D721Med (cell line): ENCODE measurements around the gene MTUS2.
"Not testable (repeated sequence)": the region's sequence is repeated elsewhere in the genome, so short reads cannot be mapped to it uniquely, and the experiment has no call there.

Source experiments
- DNase-seq: peaks from one replicate; pipeline ENCODE4 v3.0.0; 2011; ENCODE audit warnings: low spot score; ENCODE audit not compliant: insufficient read length
- FAIRE-seq: peaks from 2 replicates; lab custom pipeline; 2011; peaks lifted over from hg19 to GRCh38; lab: Jason Lieb, UNC
- CTCF ChIP-seq: IDR thresholded peaks from 2 replicates; pipeline ENCODE4 v1.5.1; 2012; ENCODE audit warnings: mild to moderate bottlenecking, control low read depth; ENCODE audit not compliant: insufficient read depth; ENCODE audit errors: missing control alignments

The MTUS2 gene

GRCh38 chr13:29185926-29186325 is 365.8 kb downstream of the MTUS2 start:
- TF ChIP-seq CTCF: no peak
- DNase-seq (no peak), FAIRE-seq (no peak)

GRCh38 chr13:29187584-29187983 is 367.4 kb downstream of the MTUS2 start:
- no peak for TF ChIP-seq CTCF
- FAIRE-seq (no peak), DNase-seq (no peak)

- no peak for TF ChIP-seq CTCF
- FAIRE-seq (no peak), DNase-seq (no peak)
These were observed 370.2 kb downstream of the MTUS2 start for GRCh38 chr13:29190298-29190697.

- no peak for TF ChIP-seq CTCF
- no peak for FAIRE-seq
- no peak for DNase-seq
These were observed 372.9 kb downstream of the MTUS2 start for GRCh38 chr13:29193083-29193482.

- DNase-seq (no peak), FAIRE-seq (no peak)
- TF ChIP-seq CTCF: no peak
These were observed 375.3 kb downstream of the MTUS2 start for GRCh38 chr13:29195456-29195855.

- no peak for DNase-seq
- no peak for FAIRE-seq
- no peak for TF ChIP-seq CTCF
These were observed 376.4 kb downstream of the MTUS2 start for GRCh38 chr13:29196409-29197074.

GRCh38 chr13:29202753-29203152 is 382.6 kb downstream of the MTUS2 start:
- FAIRE-seq: not testable (repeated sequence)

GRCh38 chr13:29204651-29205050 is 384.5 kb downstream of the MTUS2 start:
- DNase-seq (no peak), FAIRE-seq (no peak)
- no peak for TF ChIP-seq CTCF

More at GRCh38 chr13:29202753-29203152, 382.6 kb downstream of the MTUS2 start:
- not testable (repeated sequence) for DNase-seq
